ENCODE data around the gene SMIM5.

Gene SMIM5

DNA sequence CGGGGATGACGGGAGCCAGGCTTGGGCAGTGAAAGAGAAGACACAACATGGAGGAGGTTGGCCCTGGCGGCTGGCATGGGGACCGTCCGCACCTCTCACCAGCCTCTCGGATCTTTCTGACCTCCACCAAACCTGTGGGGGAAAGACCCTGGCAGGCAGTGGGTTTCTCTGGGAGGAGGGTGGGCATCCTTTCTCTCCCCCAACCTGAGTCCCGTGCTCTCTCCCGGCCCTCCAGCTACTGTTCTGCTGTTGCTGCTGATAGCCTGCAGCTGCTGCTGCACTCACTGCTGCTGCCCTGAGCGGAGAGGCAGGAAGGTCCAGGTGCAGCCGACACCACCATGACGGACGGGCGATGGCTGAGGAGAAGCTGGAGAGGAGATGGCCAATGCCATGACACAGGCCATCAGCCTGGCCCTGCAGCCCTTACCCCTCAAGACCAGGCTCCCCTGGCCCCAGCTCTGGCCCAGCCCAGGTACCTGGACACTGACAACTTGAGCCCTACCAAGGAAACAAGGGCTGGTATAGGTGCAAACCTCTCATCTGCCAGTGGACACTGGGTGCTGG lies 7.4 kb downstream of the SMIM5 start:
- no peak for DNase-seq (ENCODE audit: low read depth in 2 of 2)

DNA sequence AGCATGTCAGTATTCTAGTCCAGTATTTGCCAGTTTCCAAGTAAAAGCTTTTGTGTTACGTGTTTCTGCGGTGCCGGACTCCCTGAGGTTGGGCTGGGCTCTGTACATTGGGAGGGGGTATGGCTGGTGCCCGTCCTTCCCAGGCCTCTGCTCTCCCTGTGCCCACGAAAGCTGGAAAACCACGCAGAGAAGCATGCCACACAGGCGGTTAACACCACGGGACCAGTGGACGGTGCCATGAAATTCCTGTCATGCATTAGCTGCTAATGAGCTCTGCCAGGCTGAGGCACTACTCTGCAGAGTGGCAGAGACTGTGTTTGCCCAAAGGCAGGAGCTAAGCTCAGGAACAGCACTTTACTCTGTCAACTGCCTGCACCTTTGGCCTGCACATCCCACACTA lies 8.1 kb downstream of the SMIM5 start:
- no peak for DNase-seq (ENCODE audit: low read depth in 2 of 2)

DNA sequence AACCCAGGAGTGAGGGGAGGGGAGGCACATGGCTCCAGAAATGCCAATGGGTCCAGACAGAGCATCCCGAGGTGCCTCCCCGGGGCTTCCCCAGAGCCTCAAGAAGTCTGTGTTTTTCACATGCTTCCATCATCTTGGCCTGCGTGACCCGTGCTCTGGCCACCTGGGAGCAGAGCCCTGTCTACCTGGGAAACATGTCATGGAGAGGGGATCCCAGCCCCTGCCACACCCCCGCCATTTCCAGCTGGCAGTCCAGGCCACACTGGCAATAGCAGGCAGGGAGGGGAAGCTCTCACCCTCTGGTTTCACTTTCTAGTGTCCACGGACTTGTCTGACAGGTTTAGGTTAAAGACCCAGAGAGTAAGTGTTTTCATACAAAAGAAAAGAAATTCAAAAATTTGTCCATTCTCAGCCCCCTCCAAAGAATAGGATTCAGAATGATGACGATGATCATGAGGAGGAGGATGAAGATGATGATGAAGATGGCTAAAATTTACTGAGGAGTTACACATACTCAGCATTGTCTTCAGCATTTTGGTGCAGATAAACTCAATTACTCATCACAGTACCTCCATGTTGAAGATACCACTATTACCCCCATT lies 9.0 kb downstream of the SMIM5 start:
- DNase-seq (ENCODE audit: low read depth in 2 of 2) = no peak

DNA sequence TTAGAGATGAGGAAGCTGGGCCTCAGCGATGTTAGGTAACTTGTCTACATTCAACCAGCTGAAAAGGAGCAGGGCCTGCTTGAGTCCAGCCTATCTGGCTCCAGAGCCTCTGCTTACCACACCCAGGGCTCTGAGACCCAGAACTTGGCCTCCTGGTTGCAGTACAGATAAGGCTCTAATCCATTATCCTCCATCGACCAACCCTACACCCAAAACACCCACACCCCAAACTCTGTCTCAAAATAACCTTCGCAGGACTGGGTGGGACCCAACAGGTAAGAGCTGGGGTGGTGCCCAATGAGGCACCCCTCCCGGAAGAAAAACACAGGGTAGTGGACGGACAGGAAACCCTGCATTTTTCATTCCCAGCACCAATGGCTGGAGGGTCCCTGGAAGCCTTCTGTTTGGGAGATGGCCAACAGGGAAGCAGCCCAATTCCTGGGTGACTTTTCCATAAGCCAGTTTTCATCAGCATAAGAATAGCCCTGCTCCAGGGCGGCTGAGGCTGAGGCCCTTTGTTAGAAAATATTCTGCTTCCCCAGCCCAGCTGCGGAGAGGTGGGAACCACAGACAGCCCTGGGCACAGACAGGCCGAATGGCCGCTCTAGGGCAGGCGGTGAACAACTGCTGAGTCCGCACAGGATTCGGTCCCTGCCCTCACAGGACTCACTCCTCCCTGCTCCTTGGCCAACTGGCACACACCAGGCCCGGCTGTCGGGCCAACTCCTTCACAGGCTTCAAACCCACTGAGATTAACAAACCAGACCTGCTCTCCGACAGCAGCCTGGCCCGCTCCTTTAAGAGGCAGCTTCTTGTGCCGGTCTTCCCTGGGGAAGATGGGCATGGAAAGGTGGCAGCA lies 9.8 kb downstream of the SMIM5 start:
- no peak for DNase-seq (ENCODE audit: low read depth in 2 of 2)

DNA sequence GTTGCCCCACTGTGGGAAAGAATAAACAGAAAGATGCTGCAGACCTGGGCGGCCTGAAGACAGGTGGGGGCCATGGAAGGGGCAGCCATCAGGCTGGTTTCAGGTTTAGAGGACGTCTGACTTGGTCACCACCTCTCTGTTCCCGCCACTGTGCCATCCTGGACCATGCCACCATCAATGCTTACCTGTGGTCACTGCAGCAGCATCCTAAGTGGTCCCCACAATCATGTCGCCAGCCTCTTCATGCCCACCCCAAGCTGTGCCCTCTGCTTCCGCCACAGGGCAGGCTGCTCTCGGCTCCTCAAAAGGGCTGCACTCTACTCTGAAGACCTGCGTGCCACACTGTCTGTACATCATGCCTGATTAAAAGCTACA lies 10.4 kb downstream of the SMIM5 start:
- no peak for DNase-seq (ENCODE audit: low read depth in 2 of 2)

DNA sequence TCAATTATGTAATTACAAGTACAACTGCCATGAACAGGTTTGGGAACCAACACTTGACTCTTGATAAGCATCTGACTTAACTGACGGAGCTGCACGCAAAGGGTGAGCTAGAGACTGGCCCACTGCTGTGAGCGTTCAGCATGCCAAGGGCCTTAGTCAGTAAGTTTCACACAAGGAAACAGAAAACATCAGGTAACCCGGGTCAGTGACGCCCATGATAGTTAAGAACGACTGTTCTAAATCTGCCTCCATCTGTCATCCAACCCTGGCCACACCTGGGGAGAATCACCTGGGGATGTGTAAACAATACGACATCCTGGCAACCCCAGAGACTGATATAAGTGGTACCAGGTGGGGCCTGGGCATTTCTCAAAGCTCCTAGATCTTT lies 12.3 kb downstream of the SMIM5 start:
- no peak for DNase-seq (ENCODE audit: low read depth in 2 of 2)

DNA sequence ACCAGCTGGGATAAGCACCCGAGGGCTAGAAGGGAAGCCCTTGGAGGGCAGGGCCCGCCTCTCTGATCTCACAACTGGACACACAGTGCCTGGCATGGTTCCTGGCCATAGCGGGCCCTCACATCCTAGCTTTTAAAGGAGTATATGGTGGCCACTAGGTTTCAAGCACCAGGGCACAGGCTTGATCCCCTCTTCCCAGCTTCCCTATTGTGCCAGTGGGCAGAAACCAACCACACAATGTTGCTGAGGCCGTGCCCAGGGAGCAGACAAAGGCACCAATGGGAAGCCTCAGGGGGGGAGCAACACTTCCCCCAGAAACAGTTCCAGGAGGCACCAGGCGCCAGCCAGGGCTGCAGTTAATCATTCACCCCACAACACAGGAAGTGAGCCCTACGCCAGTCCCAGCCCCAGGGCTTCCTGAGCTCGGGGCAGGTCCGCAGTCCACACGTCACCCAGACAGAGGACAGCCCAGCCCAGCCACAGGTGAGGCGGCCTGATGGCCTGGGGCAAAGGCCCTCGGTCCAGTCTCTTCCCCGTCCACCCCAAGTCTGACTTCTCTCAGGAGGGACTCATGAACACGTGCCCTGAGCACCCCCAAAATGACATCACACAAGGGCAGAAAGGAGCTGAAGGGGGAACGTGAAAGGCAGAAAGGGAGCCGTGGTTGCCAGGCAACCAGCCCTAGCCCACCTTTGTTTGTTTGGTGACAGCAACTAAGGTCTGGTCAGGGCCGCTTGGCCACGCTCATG lies 12.8 kb downstream of the SMIM5 start:
- DNase-seq (ENCODE audit: low read depth in 2 of 2) = no peak

DNA sequence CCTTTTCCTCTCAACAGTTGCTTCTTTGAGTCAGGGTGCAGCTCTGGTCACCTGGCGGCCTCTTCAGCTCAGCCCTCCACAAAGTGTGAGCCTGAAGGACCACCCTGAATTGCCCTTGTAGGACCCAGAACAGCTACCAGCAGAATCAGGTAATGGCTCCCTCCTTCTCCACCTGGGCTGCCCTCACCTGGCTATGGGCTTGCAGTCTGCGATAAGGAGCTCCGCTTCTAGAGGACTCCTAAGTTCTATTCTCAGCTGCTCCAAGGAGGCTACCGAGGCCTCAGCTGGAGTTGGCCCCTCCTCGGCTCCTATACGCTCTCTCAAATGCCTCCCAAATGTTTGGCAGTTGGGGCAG lies 13.4 kb downstream of the SMIM5 start:
- DNase-seq (ENCODE audit: low read depth in 2 of 2) = no peak

DNA sequence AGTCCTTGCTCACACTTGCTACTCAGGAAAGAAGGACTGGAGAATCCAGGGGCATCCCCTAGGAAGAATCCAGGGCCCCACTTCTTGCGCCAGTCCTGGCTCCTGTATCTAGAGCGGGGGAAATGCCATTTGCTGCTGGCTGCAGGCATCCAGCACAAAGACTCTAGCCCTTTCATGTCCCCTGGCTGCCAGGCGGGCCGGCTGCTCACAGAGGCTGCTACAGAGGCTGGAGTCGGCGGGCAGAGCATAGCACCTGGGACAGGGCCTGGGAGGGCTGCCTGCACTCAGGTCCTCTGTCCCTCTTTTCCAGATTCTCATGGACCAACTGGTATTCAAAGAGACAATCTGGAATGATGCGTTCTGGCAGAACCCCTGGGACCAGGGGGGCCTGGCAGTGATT lies 13.8 kb downstream of the SMIM5 start:
- DNase-seq (ENCODE audit: low read depth in 2 of 2) = no peak

DNA sequence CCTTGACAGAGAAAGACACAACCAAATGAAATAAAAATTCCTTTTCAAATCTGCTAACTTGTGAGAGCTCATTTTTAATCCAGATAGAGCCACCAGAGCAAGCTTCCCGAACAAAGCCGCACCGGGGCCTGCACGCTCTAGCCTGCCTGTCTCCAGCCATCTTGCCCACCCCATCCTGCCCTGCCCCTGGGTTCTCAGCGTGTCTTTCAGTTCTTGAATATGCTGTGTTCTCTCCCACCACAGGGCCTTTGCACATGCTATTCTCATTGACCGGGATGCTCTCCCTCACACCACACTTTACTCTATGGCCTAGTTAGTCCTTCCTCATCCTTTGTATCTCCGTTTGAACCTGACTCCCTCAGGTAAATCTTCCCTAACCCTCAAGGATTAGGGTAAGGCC lies 14.7 kb downstream of the SMIM5 start:
- no peak for DNase-seq (ENCODE audit: low read depth in 2 of 2)

DNA sequence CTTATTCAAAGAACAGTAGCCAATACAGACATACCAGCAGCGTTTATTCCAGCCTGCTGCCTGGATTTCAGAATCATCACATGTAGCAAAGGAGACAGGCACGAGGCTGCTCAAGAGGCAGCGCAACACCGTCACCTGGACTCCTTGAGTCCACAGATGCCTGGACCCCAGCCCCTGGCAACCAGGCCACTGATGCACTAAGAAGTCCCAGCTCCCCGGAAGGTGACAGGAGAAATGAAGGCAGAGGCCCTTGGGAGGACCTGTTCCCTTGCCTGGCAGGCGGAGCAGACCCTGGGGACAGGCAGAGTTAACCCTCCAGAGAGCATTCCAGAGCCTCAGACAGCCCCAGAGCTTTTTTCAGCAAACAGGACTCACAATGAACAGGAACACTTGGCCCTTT lies 16.5 kb downstream of the SMIM5 start:
- no peak for DNase-seq (ENCODE audit: low read depth in 2 of 2)

DNA sequence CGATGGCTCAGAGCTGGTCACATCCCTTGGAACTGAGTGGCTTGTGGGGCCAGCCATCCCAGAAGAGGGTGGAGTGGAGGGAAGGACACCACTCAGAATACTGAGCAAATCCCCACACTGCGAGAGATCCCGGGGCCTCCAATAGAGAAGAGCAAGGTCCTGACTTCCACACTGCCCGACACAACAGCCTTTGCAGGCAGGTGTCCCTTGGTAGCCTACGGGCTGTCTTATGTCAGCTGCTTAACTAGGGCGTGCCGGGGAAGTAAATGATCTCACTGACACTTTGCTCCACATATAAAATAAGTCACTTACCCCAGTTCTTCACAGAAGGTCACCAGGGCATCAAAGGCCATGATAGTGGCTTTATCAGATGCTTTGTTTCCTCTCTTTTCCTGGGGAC lies 17.6 kb downstream of the SMIM5 start:
- no peak for DNase-seq (ENCODE audit: low read depth in 2 of 2)

DNA sequence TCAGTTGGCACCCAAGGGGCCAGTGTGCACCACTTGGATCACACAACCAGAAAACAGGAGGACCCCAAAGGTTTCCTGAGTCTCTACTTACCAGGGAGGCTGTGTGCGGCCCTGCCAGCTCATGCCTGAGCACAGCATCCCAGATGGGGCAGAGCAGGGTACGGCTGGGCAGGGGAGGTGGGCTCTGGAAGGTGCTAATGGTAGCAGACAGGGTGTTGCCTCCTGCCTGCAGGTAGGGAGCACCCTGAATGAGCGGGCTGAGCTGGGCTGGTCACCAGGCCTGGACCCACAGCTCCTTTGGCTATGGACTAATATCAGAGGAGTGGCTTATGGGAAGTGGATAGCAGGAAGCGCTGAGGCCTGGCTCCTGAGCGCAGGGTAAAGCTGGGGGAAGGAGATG lies 19.1 kb downstream of the SMIM5 start:
- no peak for DNase-seq (ENCODE audit: low read depth in 2 of 2)

DNA sequence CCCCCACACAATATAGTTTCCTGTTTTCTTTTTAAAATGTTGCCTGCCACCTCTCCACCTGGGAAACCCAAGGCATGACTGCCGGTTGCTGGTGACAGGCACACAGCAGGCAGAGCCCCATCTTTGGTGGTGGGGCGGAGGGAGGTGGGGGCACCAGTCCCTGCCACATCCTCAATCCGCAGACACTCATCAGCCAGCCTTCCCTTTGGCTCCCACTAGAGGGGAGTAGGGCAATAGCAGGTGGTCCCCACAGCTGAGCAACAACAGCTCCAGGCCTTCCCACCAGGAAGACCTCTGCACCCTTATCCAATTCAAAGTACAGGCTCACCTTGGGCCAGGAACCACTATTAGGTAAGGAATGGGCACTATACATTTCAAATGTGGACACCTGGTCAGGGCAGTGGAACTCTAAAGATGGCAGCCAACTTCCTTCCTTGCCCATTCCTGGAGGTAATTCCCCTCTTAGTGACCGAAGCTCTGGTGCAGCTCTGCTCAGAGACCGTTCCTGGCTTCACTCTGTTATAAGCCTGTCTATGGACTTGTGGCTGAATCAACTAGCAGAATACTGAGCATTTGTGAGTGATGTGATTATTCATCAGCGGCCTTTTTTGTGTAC lies 19.8 kb downstream of the SMIM5 start:
- DNase-seq (ENCODE audit: low read depth in 2 of 2) = peak in 1 of 2 experiments; percentile 9

DNA sequence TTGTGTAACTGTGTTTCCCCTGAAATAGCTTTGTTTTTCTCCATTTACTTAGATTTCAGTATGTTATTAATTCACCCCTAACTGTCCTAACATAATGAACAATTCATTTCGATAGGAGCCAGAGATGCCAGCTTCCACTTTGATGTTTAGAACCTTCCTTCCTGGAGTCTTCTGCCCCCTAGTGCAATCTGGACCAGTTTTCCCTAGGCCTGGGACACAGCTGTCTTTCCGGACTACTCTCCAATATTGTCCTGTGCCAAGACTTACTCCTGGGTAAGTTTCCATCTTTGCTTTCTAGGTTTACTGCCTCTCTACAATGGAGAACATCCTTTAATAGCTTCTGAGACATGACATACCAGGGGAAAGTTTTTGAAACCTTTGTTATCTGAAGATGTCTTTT lies 20.9 kb downstream of the SMIM5 start:
- no peak for DNase-seq (ENCODE audit: low read depth in 2 of 2)

DNA sequence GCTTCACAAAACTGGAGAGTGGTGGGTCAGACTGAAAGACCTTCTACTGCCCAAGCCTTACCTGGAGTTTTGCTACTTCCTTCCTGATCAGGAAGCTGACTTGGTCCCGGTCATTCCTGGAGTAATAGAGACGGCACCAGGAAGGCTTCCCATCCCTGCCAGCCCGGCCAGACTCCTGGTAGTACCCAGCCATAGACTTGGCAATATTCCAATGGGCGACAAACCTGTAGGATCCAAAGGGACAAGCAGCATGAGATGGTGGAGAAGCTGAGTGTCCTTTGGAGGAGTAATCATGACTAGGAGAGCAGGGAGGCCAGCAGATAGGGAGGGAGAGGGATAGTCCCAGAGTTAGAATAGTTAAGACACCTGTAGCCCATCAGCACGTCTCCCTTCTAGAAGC lies 25.0 kb downstream of the SMIM5 start:
- DNase-seq (ENCODE audit: low read depth in 2 of 2) = no peak

DNA sequence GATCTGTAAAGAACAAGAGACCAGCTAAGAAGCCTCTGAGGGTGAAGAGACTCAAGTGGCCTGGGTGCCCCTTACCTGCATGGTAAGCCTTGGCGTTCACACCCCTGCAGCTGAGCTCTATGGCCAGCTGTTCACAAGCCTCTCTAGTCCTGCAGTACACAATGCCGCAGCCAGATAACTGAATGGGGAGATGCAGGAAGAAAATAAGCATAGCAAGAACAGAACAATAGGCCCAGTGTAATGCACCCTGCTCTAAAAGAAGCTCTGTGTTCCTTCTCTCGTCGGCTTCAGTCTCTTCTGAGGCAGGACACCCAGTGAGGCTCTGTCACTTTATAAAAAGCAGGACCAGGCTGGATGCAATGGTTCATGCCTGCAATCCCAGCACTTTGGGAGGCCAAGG lies 28.3 kb downstream of the SMIM5 start:
- no peak for DNase-seq (ENCODE audit: low read depth in 2 of 2)

DNA sequence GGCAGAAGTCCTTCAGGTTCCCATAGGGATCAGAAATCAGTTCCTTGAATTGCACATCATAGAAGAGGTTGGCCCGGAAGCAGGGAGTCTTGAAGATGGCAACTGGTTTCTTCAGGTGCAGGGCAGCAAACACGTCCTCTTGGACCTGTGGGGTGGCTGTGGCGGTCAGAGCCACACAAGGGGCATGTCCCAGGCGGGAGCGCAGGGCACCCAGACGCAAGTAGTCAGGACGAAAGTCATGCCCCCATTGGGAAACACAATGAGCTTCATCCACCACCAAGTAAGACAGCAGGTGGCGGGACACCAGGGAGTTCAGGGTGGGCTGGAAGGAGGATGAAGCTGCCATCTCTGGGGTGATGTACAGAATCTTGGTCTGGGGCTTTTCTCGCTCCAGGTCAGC lies 29.3 kb downstream of the SMIM5 start:
- no peak for DNase-seq (ENCODE audit: low read depth in 2 of 2)

DNA sequence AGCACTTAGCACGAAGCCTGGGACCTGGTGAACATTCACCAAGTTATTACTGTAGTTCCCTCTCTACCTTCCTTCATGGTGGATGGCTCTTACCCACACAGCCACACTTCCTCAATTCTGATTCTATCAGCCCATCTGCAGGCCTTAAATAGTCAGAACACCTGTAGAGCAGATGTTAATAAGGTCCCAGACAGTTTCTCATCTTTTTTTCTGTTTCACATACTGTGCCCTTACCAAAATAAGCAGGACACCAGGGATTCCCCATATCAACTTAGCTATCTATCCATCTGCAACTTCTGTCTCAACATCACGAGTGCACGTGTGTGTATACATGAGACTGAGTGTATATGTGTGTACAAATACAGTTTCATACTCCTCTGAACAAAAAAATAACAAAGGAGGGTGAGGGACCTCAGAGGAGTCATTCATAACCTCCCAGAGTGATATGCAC lies 30.9 kb downstream of the SMIM5 start:
- no peak for DNase-seq (ENCODE audit: low read depth in 2 of 2)

DNA sequence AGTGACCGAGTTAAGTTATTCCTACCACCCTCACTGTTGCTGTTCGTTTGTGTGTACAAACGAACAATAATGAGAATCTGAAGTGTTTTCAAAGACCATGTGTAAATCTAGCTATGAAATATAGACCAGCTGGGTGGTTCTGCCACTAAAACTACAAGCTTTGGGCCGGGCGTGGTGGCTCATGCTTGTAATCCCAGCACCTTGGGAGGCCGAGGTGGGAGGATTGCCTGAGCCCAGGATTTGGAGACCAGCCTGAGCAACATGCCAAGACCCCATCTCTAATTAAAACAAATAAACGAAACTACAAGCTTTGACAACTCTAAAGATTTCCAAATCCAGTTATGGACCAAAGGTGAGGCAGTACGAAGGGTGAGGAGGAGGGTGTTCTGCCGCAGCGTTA lies 32.7 kb downstream of the SMIM5 start:
- DNase-seq (ENCODE audit: low read depth in 2 of 2) = no peak

DNA sequence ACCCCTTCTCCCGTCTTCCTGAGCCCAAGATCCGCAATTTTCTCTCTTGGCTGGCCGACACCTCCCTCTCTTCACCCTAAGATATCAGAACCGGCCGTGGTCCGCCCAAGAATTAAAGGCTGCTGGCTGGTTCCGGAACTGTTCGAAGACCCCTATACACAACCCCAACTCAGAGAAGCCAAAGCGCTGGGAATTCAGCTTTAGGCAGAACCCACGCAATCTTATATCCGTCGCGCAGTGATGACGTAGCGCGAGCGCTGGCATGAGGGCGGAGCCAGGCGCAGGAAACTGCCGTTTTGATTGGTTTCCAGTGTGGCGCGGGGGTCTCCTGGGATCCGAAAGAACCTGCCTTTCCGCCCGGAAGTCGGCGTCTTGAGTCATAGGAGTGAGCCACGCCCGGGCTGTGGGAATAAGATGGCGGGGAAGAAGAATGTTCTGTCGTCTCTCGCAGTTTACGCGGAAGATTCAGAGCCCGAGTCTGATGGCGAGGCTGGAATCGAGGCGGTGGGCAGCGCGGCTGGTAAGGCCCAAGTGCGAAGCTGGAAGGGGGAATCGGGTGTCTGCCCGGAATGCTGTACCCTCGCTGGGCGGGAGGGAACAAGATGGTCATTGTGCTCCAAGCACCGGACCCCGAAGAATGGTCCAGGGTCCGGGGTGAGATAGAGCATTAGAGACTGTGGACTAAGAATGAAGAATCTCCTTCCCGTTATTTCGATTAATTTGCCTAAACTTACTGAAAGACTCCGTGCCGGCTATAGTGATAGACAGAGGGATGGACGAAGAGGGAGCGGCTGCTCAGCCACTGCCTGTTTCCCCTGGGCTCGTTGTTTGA lies 33.9 kb downstream of the SMIM5 start, which contains the start of the genes RECQL5 and SAP30BP:
Gene RECQL5 (minus strand): TSS at position 196 of the 832 bp plus-strand sequence. CDS start 597 bp downstream, outside the sequence.
Gene SAP30BP (plus strand): TSS at position 380 of the 832 bp plus-strand sequence. CDS start 35 bp downstream, at position 415.
- peak; percentile 96 to 97 for DNase-seq (ENCODE audit: low read depth in 2 of 2)
